ENCODE measurements around the gene GOLGA2. TPM values are rescaled to one million over a fixed set of nuclear protein-coding genes. Genes with fewer than 3 reads are reported as not detected.
A peak's percentile ranks its signal among the peaks of the same experiment; 100 is the strongest.

The GOLGA2 gene
- total RNA-seq, 1 experiment from 2014 or later: 40.7 TPM

GRCh38 chr9:128293091-128293490 lies 17.3 kb upstream of the GOLGA2 start:
- DNase-seq (ENCODE audit: low read depth): no peak

- no peak for DNase-seq (ENCODE audit: low read depth)
These were observed 16.2 kb upstream of the GOLGA2 start for GRCh38 chr9:128292009-128292408.

DNA sequence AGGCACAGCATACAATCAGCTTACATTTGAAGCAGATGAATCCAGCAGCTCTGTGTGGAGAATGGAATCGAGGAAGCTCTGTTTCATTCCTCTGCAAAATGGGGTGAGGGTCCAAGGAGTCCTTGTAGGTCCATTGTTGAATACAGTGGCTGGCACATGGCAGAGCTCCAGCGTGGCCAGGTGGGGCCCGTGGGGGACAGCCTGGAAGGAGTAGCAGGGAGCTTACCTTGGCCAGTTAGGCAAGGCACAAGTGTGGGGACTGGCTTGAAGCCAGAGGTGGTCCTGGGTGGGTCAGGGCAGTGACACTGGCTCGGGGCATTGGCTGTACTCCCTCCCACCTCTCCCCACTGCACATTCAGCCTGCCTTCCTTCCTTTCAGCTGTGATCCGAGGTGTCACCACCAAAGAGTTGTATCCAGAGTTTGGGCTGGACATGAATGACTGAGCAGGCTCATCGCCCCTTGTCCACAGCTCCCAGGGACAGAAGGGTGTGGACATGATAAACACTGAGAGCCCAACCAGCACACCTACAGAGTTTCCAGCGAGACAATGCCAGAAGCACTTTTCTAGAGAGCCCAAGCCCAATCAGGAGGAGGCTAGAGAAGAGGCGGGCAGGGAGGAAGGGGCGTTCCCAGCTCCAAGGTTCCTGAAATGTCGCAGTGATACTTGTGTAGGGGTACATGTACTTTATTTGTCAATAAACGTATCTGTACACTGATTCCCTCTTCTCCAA lies 12.6 kb upstream of the GOLGA2 start:
- DNase-seq (ENCODE audit: low read depth): no peak

GRCh38 chr9:128286440-128286839 lies 10.6 kb upstream of the GOLGA2 start:
- DNase-seq (ENCODE audit: low read depth): no peak

- DNase-seq (ENCODE audit: low read depth): no peak
These were observed 9.4 kb upstream of the GOLGA2 start for GRCh38 chr9:128285033-128285784.

GRCh38 chr9:128282500-128282899 lies 6.7 kb upstream of the GOLGA2 start:
- peak; percentile 97 for DNase-seq (ENCODE audit: low read depth)

DNA sequence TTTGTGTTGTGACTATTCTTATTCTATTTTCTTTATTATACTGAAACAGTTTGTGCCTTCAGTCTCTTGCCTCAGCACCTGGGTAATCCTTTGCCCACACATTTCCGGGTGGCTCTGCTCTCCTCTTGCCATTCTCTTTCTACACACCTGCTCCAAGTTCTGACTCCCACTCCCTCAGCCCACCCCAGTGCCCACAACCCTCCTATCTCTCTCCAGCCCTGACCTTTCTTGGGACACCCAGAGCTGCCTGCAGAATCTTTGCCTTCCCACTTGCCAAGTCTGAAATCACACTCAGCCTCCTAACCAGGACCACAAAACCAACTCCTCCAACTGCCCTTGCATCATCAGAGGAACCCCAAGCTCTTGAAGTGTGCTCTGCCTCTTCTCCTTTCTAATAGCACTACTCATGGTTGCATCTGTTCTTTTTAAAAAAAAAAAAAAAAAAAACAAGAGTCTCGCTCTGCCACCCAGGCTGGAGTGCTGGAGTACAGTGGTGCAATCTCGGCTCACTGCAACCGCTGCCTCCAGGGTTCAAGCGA lies 4.3 kb upstream of the GOLGA2 start:
- DNase-seq (ENCODE audit: low read depth): no peak

DNA sequence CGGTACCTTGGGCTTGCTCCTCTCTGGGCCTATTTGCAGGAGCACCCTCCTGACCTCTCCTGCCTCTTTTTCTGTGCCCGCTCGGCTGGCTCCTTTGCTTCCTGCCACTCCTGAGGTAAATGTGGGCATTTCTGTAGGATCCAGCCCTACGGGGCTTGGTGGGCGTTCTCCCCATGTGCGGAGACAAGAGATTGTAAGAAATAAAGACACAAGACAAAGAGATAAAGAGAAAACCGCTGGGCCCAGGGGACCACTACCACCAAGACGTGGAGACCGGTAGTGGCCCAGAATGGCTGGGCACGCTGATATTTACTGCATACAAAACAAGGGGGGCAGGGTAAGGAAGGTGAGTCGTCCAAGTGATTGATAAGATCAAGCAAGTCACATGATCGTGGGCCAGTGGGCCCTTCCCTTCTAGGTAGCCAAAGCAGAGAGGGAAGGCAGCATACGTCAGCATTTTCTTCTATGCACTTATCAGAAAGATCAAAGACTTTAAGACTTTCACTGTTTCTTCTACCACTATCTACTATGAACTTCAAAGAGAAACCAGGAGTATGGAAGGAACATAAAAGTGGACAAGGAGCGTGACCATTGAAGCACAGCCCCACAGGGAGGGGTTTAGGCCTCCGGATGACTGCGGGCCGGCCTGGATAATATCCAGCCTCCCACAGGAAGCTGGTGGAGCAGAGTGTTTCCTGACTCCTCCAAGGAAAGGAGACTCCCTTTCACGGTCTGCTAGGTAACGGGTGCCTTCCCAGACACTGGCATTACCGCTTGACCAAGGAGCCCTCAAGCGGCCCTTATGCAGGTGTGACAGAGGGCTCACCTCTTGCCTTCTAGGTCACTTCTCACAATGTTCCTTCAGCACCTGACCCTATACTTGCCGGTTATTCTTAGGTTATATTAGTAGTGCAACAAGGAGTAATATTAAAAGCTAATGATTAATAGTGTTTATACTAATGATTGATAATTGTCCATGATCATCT lies 3.6 kb upstream of the GOLGA2 start:
- peak; percentile 66 for DNase-seq (ENCODE audit: low read depth)

- DNase-seq (ENCODE audit: low read depth): peak; percentile 45
These were observed 915 bp upstream of the GOLGA2 start for GRCh38 chr9:128276574-128277270.

DNA sequence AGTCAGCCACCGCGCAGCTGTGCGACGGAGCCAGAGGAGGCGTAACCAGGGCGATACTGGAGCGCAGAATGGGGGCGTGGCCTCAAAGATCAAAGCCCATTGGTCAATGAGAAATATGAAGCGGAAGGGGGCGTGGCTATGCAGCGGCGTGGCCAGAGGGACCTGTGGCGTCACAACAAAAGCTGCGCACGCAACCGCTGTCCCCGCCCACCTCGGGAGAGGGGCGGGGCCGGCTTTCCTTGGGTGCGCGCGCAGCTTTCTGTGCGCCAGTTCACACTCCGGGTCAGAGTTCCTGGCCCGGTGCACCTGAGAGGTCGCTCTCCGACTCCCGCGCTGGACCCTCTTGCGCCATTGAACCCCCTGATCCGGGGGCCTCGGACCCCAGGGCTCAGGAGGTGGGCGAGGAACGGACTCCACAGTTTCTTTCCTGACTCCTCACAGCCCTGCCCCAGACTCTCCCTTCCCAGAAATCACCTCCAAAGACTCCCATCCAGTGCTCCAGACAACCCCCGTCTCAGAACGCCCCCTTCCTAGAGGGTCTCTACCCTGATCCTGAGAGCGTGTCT lies 284 bp upstream of the GOLGA2 start, which contains the start of gene SWI5:
Gene SWI5, plus strand, starts transcription at position 269 of the 566 bp plus-strand sequence.
- peak; percentile 97 for DNase-seq (ENCODE audit: low read depth)

- DNase-seq (ENCODE audit: low read depth): no peak
These were observed 1.6 kb downstream of the GOLGA2 start for GRCh38 chr9:128274245-128274644.

DNA sequence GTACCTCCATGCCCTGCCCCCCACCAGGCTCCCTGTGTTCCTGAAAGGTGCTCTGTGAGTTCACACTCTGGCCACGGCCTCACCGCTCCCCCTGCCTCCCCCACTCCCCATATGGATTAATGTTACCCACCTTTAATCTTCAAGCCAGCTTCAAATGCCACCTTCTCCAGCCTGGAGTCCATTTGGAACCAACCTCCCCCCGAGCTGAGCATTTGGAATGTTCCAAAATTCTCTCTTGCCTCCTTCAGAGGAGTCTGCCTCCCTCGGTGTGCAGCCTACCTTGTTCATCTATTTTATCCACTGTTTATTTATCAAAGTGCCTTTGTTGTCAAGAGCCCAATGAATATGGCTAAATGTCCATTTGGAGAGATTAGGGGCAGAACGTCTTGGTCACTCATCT lies 4.3 kb downstream of the GOLGA2 start:
- DNase-seq (ENCODE audit: low read depth): no peak

- DNase-seq (ENCODE audit: low read depth): no peak
These were observed 4.7 kb downstream of the GOLGA2 start for GRCh38 chr9:128271112-128271511.

DNA sequence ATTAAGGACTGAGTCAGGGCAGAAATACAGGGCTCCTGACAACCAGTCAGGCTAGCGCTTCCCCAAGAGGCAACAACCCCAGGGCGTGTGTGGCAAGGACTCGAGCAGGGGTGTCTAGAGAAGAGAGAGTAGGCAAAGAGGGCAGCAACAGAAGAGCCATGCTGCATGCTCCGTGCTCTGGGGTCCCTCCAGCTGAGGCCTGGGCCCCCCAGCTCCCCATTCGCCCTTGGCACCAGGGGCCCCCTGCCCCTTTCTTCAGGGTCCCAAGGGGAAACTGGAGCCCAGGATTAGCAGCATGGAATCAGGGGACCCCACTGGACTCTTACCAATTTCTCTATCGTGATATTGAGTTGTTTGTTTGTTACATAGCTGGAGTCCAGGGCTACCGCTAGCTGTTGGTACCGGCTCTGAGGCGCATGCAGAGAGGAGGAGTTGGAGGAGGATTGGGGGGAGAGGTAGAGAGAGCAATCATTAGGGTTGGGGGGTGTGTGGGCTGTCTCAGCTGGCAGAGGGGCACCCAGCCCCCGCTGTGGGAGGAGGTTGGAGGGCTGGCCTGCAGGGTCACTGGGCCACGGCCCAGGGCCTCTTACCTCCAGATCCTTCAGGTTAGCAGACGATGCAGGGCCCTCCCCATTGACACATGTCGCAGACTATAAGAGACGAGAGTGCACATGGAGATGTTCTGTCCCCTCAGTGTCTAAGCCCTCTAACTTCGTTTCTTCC lies 8.8 kb downstream of the GOLGA2 start:
- no peak for DNase-seq (ENCODE audit: low read depth)

DNA sequence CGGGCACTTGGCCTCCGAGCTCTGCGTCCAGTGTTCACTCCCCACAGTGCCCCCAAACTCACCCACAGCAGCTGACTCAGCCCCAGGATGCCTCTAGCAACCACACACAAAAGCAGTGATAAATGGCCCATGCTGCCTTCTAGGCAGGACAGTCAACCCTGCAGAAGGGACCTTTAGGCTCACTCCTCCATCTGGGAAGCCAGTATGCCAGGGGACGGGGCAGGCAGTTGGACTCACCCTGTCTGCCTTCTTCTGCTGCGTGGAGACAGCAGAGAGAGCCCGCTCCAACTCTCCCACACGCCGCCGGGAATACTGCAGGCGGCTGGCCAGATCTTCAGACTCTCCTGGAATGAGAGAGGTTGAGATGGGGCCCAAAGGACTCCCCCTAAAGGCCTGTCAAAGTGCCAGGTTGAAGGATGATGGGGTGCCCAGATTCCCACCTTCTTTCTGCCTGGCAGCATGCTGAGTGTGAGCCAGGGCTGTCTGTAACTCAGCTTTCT lies 10.4 kb downstream of the GOLGA2 start:
- no peak for DNase-seq (ENCODE audit: low read depth)

DNA sequence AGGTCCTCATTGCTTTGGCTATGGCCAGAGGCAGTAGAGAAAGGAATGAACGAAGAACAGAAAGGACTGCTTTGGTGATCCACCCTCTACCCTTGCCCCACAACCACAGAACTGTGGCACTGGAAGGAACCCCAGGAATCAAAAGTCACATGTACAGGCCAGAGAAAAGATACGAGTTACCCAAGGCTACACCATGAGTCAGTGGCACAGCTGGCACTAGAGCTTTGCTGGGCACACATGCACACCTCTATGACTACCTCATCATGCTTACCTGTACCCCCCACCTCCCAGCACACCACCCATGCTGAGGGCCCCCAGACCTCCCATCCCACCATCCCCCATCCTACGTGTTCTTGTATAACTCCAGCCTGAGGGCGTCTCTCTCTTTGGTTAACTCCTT lies 13.1 kb downstream of the GOLGA2 start:
- no peak for DNase-seq (ENCODE audit: low read depth)

DNA sequence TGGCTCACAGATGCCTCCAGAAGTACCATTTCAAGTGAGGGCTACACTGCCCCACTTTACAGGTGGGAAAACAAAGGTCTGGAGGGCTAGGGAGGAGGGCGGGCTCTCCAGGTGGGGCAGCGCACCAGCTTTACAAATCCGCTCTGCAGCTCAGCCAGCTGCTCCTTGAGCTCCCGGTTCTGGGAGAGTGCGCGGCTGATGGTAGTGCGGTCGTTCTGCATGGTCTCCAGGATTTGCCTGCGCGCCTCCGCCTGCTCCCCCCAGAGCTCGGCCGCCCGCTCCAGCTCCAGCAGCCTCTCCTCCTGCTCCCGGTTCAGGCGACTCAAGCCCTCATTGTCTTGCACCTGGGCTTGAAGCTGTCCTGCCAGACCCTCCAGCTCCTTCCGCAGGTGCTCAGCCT lies 15.5 kb downstream of the GOLGA2 start:
- no peak for DNase-seq (ENCODE audit: low read depth)

DNA sequence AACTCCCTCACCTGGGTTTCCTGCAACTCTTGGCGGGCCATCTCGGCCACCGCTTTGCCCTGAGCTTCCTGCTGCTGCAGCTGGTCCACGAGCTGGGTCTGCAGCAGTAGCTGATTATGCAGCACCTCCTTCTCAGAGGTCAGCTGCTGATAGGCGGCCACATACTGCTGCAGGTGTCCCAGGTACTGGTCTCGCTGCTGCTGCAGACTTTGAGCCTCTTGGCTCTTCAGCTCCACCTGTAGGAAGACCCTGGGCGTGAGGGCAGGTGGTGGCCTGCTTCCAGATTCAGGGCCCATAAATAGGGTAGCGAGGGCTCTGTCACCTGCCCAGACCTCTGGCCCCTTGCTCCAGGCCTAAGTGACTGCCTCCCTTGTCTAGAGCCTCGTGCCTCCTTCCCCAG lies 16.7 kb downstream of the GOLGA2 start:
- no peak for DNase-seq (ENCODE audit: low read depth)

DNA sequence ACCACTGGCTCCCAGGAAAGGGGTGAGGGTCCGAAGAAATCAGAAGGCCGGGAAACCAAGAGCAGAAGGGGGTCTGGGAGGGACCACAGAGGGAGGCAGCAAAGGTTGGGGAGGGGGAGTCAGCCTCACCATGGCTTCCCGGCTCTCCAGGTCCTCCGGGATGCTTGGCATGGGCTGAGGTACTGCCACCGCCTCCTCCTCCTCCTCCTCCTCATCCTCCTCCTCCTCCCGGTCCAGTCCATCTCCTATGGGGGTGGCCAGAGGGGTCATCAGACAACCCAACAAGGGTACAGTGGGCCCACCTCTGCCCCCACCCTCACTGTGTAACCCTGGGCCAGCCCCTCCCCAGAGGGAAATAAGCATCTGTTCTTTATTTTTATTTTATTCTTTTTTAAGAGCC lies 17.5 kb downstream of the GOLGA2 start:
- no peak for DNase-seq (ENCODE audit: low read depth)
